KMS-11 (cell line): ENCODE results near the gene DNAJC3.

Experiments used
- H2AFZ ChIP-seq: fragments of 200-600 bp; sonication (generic); 2 replicates; pipeline ENCODE4 v1.6.1; 2016; ENCODE audit warnings: antibody characterized with exemption, mixed run types, low read depth
- H3K27ac ChIP-seq: fragments of 200-600 bp; sonication (generic); 2 replicates; pipeline ENCODE4 v1.6.1; 2016; ENCODE audit warnings: mild to moderate bottlenecking, mixed run types
- H3K27me3 ChIP-seq: fragments of 200-600 bp; sonication (generic); 2 replicates; pipeline ENCODE4 v1.6.1; 2017; ENCODE audit warnings: mild to moderate bottlenecking, low read depth, mixed run types, moderate library complexity; ENCODE audit not compliant: insufficient read depth
- H3K36me3 ChIP-seq: fragments of 200-600 bp; sonication (generic); 2 replicates; pipeline ENCODE4 v1.6.1; 2017; ENCODE audit warnings: mild to moderate bottlenecking, mixed run types; ENCODE audit not compliant: insufficient read depth
- H3K4me1 ChIP-seq: fragments of 200-600 bp; sonication (generic); 2 replicates; pipeline ENCODE4 v1.6.1; 2016; ENCODE audit warnings: mild to moderate bottlenecking, low read depth, mixed run types; ENCODE audit not compliant: poor library complexity, severe bottlenecking
- H3K4me2 ChIP-seq: fragments of 200-600 bp; sonication (generic); 2 replicates; pipeline ENCODE4 v1.7.0; 2016; ENCODE audit warnings: mild to moderate bottlenecking, mixed run types
- H3K4me3 ChIP-seq: fragments of 200-600 bp; sonication (generic); IDR thresholded peaks from 2 replicates; pipeline ENCODE4 v1.6.1; 2017; ENCODE audit warnings: low read depth, low read length, mixed read lengths; ENCODE audit not compliant: insufficient read depth
- H3K79me2 ChIP-seq: fragments of 200-600 bp; sonication (generic); 2 replicates; pipeline ENCODE4 v1.6.1; 2016; ENCODE audit warnings: low read depth, mixed run types; ENCODE audit not compliant: insufficient read depth
- H3K9ac ChIP-seq: fragments of 200-600 bp; sonication (generic); 2 replicates; pipeline ENCODE4 v1.6.1; 2016; ENCODE audit warnings: mild to moderate bottlenecking, mixed run types
- H4K20me1 ChIP-seq: fragments of 200-600 bp; sonication (generic); 2 replicates; pipeline ENCODE4 v1.6.1; 2016; ENCODE audit warnings: mild to moderate bottlenecking, mixed run types; ENCODE audit not compliant: insufficient read depth
- TF ChIP-seq, protein P1 (sequence below): fragments of 200-600 bp; sonication (generic); conservative IDR thresholded peaks from 2 replicates; pipeline ENCODE4 v1.6.1; 2017; ENCODE audit warnings: low read depth, mild to moderate bottlenecking, antibody characterized with exemption, low read length, moderate library complexity, mixed read lengths

The DNAJC3 gene

DNA sequence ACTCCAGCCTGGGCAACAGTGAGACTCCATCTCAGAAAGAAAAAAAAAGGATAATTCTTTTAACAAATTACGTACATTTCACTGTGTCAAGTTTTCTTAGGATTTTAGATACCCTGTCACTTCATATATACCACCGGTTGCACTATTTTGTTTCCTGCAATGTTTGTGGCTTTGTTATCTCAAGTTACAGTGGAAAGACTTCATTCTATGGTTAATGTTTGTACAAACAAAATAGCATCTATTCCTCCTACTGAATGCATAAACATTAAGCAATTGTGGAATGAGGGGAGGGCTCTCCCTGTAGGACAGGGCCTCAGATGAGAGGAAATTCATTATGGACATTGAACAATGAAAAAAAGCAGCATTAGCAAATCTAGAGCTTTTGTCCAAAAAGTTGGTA is 120.1 kb downstream of the DNAJC3 start:
- Histone ChIP-seq H3K9ac (no peak overlapping the region), H3K79me2 (no peaks in the 10 kb centered on the region), H3K36me3 (peaks cover 3% of the 10 kb centered on the region; the same call in 1 of the 2 replicates), H3K4me2 (no peak overlapping the region), H4K20me1 (no peaks in the 10 kb centered on the region), H3K27ac (no peak overlapping the region), H3K4me1 (peaks cover 18% of the 10 kb centered on the region), H3K4me3 (no peak overlapping the region), H3K27me3 (no peaks in the 10 kb centered on the region), H2AFZ (no peak overlapping the region)
- TF ChIP-seq, protein P1, sequence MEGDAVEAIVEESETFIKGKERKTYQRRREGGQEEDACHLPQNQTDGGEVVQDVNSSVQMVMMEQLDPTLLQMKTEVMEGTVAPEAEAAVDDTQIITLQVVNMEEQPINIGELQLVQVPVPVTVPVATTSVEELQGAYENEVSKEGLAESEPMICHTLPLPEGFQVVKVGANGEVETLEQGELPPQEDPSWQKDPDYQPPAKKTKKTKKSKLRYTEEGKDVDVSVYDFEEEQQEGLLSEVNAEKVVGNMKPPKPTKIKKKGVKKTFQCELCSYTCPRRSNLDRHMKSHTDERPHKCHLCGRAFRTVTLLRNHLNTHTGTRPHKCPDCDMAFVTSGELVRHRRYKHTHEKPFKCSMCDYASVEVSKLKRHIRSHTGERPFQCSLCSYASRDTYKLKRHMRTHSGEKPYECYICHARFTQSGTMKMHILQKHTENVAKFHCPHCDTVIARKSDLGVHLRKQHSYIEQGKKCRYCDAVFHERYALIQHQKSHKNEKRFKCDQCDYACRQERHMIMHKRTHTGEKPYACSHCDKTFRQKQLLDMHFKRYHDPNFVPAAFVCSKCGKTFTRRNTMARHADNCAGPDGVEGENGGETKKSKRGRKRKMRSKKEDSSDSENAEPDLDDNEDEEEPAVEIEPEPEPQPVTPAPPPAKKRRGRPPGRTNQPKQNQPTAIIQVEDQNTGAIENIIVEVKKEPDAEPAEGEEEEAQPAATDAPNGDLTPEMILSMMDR, result no peak

DNA sequence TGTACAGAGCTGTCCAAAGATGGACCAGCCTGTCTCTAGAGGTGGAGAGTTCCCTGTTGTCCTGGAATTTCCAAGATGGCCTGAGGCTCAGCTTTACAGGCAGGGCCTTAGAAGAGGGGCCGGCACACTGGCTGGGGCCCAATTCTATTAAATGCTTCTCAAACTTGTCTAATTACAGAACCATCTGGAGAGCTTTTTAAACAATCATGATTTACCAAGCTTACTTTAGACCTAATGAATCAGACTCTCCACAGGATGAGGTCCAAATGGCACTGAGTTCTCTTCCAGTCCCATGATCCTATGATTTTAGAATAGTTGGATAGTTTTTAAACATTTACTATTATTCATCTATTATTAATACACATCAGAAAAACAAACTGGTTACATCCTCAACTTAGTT is 123.5 kb downstream of the DNAJC3 start:
- Histone ChIP-seq H3K4me3 (no peak overlapping the region), H3K27ac (no peak overlapping the region), H3K9ac (no peak overlapping the region), H3K79me2 (no peaks in the 10 kb centered on the region), H2AFZ (no peak overlapping the region), H3K36me3 (no peaks in the 10 kb centered on the region), H4K20me1 (no peaks in the 10 kb centered on the region), H3K27me3 (no peaks in the 10 kb centered on the region), H3K4me1 (no peaks in the 10 kb centered on the region), H3K4me2 (no peak overlapping the region)
- TF ChIP-seq, protein P1, result no peak

DNA sequence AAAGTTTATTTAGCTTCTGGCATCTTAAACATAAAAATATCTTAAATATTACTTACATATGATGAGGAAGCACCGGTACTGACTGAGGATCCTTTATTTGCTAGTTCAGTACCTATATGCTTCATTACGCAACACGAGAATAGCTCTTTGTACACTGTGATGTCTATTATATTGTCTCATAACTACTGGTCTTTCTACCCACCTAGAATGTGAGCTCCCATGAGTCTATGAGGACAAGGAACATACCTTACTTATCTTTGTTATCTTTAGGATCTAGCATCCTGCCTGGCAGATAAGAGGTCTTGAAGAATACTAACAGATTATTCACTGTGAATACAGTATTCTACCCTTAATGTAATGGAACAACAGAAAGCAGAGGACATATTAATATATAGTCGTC is 124.9 kb downstream of the DNAJC3 start:
- Histone ChIP-seq H3K4me3 (no peak overlapping the region), H3K27me3 (no peaks in the 10 kb centered on the region), H3K9ac (no peak overlapping the region), H2AFZ (no peak overlapping the region), H4K20me1 (no peaks in the 10 kb centered on the region), H3K4me1 (no peaks in the 10 kb centered on the region), H3K4me2 (no peak overlapping the region), H3K27ac (no peak overlapping the region), H3K79me2 (no peaks in the 10 kb centered on the region), H3K36me3 (no peaks in the 10 kb centered on the region)
- TF ChIP-seq, protein P1, result no peak

GRCh38 chr13:95805921-95806320 is 129.0 kb downstream of the DNAJC3 start:
- no peaks in the 10 kb centered on the region for H3K27me3 ChIP-seq
- H3K4me1 ChIP-seq, result no peaks in the 10 kb centered on the region
- TF ChIP-seq, protein P1, result no peak
- H4K20me1 ChIP-seq, result no peaks in the 10 kb centered on the region
- no peak overlapping the region for H3K4me3 ChIP-seq
- H3K4me2 ChIP-seq, result no peak overlapping the region
- no peak overlapping the region for H3K9ac ChIP-seq
- no peak overlapping the region for H2AFZ ChIP-seq
- H3K36me3 ChIP-seq, result no peaks in the 10 kb centered on the region
- H3K79me2 ChIP-seq, result no peaks in the 10 kb centered on the region
- H3K27ac ChIP-seq, result no peak overlapping the region
